HG03135 (cell line): ENCODE results near the gene APEX1.
A peak's percentile ranks its signal among the peaks of the same experiment; 100 is the strongest.

Experiments used
- ATAC-seq: cut with Tn5 transposase; IDR thresholded peaks from one replicate; pipeline ENCODE4 v1.9.1; 2021; ENCODE audit warnings: mild to moderate bottlenecking, moderate library complexity; ENCODE audit not compliant: unreplicated experiment

APEX1 gene

GRCh38 chr14:20454516-20455354 is at the start of gene APEX1, which contains the start of gene OSGEP:
Gene APEX1 (plus strand): TSS chr14:20455226. CDS start chr14:20455646, 420 bp downstream.
Gene OSGEP (minus strand): TSS chr14:20454812. CDS start chr14:20454683, 129 bp downstream.
- ATAC-seq: peak; percentile 86

GRCh38 chr14:20409226-20409625 is 45.8 kb upstream of the APEX1 start:
- no peak for ATAC-seq

- ATAC-seq: peak; percentile 66
These were observed 42.6 kb upstream of the APEX1 start for GRCh38 chr14:20412411-20412810.

DNA sequence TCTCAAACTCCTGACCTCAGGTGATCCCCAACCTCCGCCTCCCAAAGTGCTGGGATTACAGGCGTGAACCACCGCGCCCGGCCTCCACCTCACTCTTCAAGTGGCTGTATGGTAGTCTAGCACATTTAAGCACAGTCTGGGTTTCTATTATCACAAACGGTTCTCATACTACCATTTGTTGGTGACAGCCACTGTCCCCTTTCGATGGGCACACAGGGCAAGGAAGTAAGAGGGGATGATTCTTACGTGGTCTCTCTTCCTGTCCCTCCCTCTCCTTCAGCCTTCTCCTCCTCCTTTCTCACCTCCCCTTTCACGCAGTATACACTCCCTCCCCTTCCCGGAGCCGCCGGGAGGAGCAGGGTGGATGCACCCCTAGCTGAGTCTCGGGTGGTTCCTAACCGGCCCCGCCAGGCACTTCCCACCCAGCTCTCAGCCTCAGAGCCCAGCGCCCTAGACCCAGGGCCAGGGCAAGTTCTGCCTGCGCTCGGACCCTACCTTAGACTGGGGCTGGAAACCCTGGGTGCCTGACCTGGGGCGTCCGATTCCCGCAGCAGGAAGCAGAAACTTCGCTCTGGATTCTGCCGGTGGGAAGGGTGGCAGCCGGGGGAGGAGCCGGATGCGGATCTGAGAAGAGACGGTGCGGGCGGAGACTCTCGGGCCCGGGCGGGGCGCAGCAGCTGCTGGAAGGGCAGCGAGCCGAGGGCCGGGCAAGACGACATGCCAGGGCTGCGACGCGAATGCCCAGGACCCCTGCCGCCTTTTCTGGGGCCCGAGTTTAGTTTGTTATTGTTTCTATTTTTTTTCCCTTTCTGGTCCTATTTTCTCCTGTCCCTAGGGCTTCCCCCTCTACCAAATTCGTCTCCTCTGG is 41.9 kb upstream of the APEX1 start, which contains the start of gene TEP1:
Gene TEP1 (minus strand): TSS at position 626 of the 868 bp plus-strand sequence. CDS start 5,062 bp downstream, outside the sequence.
- peak; percentile 62 for ATAC-seq

- peak; percentile 37 for ATAC-seq
These were observed 41.3 kb upstream of the APEX1 start for GRCh38 chr14:20413744-20414082.

- ATAC-seq: no peak
These were observed 39.2 kb upstream of the APEX1 start for GRCh38 chr14:20415782-20416206.

- no peak for ATAC-seq
These were observed 38.8 kb upstream of the APEX1 start for GRCh38 chr14:20416223-20416622.

- ATAC-seq: no peak
These were observed 37.5 kb upstream of the APEX1 start for GRCh38 chr14:20417250-20418186.

- ATAC-seq: no peak
These were observed 36.5 kb upstream of the APEX1 start for GRCh38 chr14:20418501-20418909.

- ATAC-seq: no peak
These were observed 35.6 kb upstream of the APEX1 start for GRCh38 chr14:20419419-20419818.

DNA sequence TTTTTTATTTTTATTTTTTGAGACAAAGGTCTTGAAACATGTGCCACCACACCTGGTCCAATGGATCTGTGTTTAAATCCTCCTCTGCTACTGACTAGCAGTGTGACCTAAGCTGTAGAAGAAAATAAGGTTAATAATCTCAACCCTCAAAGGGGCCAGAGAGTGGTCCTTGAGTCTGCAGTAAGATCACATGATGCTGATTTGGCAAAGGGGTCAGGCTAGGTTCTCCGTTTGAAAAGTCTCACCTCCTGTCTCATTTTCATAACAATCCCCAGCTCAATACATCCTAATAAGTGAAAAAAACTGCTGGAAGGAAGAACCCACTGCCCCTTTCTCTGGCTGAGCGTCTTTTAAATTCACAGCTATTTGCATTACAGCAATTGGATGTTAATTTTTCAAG is 33.8 kb upstream of the APEX1 start:
- no peak for ATAC-seq

DNA sequence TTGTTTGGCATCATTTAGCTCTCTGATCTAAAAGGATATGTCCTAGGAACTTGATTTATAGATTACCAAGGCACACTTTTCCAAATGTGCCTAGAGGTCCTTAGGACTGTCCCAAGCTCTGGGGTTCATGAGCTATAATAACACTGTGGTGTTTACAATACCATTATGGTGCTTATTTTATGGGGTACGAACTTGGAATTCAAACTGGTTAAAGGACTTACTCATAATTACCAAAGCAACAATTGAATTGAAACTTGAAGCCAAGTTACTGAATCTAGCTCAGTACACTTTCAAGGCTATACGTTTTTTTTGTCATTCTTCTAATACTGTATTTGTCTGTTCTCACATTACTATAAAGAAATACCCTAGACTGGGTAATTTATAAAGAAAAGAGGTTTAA is 32.1 kb upstream of the APEX1 start:
- ATAC-seq: no peak

DNA sequence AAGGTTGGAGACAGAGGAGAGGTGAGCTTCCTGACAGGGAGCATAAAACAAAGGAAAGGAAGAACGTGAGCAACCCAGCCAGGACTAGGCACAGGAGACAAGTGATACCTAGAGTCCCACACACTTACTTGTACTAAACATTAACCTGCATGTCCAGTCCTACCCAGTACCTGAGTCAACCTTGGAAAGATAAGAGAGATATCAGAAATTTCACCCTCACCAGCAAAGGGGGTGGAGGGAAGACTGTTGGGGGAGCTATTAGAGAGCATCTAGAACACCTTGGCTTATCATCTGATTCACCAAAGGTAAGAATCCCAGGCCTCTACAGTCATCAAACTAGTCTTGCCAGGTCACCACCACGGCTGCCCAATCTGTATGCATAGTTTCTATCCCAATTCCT is 30.2 kb upstream of the APEX1 start:
- ATAC-seq: no peak

DNA sequence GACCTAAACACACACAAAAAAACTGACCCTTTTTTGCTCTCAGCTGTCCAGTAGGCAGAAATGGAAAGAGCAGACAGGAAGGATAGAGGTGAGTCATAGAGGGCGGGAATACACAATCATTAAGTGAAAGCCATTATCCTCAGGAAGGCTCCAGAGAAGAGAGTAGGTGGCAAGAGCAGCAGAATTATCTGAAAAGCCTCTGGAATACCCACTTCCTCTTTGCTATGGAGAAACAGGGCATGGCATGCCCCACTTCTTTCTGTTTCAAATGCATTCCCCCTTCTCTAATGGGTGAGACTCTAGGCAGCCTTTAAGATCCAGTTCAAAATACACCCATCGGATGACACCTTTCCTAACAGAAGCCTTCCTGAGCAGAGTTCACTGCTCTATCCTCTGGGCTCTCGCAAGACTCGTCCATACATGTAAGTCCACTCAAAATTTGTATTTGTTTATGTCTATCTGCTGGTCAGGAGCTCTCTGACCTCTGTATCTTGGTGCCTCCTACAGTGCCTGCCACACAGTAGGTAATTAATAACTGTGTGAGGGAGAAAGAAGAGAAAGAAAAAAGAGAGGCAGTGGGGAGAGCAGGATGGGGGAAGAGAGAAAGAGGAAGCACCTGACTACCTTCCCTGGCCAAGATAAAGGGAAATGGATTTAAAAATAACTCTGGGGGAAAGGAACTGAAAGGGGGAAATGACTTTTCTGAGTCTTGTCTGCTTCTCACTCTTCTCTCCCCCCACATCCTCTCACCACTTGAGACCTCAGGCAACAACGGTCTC is 27.6 kb upstream of the APEX1 start:
- peak; percentile 67 for ATAC-seq

DNA sequence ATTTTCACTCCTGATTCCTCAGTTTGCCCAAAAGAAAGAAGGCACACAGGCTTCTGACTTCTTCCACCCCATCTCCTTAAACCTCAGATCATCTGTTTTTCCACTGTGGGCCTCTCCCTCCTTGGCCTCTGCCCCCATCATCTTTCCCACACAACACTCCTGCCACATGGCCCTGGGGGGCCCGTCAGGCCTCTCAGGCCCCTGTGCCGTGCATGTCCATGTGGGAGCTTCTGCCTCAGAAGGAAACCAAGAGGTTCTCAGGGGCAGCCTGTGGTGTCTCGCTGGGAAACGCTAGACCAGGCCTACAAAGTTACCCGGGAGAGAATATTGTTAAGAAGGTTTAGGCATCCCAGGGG is 27.0 kb upstream of the APEX1 start:
- peak; percentile 24 for ATAC-seq

GRCh38 chr14:20428802-20429201 is 26.2 kb upstream of the APEX1 start:
- ATAC-seq: no peak

- no peak for ATAC-seq
These were observed 25.0 kb upstream of the APEX1 start for GRCh38 chr14:20429801-20430669.

GRCh38 chr14:20434701-20435581 is 20.1 kb upstream of the APEX1 start:
- ATAC-seq: no peak
